ENCODE data around the gene MAPK8IP3. TPM values are rescaled to one million over a fixed set of nuclear protein-coding genes. Genes with fewer than 3 reads are reported as not detected.

MAPK8IP3 gene
- total RNA-seq, 1 donor from 2014 or later = 201 TPM

DNA sequence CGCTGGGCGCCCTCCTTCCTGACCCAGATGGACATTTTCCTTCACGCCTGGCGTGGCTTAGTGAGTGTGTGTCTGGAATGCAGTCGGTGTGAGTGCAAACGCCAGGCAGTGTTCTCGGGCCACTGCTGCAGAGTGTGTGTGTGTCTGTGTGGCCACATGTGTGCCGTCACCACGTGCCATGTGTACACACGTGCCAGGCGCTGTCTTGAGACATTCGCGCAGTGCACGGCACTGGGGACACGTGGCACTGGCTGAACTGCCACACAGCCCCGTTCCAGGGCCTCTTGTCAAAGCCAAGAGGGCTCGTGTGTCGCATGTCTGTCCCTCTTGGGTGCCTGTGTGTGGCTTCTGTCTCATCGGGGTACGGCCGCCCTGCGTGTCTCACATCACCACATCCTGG, 28.8 kb downstream of the MAPK8IP3 start:
- H3K27me3 Mint-ChIP-seq = no peaks in the 10 kb centered on the region
- ChIA-PET CTCF (no interaction called here), POLR2A (no interaction called here)
- no peak overlapping the region for H3K4me3 Mint-ChIP-seq
- H3K4me1 Mint-ChIP-seq = no peaks in the 10 kb centered on the region
- no peak overlapping the region for H3K27ac Mint-ChIP-seq
- H3K36me3 Mint-ChIP-seq (ENCODE audit: low read depth) = peaks cover 30% of the 10 kb centered on the region
- intact Hi-C loops (cut with micrococcal nuclease) = no loop called here
- TF ChIP-seq, protein P1, sequence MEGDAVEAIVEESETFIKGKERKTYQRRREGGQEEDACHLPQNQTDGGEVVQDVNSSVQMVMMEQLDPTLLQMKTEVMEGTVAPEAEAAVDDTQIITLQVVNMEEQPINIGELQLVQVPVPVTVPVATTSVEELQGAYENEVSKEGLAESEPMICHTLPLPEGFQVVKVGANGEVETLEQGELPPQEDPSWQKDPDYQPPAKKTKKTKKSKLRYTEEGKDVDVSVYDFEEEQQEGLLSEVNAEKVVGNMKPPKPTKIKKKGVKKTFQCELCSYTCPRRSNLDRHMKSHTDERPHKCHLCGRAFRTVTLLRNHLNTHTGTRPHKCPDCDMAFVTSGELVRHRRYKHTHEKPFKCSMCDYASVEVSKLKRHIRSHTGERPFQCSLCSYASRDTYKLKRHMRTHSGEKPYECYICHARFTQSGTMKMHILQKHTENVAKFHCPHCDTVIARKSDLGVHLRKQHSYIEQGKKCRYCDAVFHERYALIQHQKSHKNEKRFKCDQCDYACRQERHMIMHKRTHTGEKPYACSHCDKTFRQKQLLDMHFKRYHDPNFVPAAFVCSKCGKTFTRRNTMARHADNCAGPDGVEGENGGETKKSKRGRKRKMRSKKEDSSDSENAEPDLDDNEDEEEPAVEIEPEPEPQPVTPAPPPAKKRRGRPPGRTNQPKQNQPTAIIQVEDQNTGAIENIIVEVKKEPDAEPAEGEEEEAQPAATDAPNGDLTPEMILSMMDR (IDR thresholded peaks at IDR 0.05) = no peak
- no peaks in the 10 kb centered on the region for H3K9me3 Mint-ChIP-seq
- ATAC-seq (ENCODE audit: low read depth) = no peak
- DNase-seq = no peak

DNA sequence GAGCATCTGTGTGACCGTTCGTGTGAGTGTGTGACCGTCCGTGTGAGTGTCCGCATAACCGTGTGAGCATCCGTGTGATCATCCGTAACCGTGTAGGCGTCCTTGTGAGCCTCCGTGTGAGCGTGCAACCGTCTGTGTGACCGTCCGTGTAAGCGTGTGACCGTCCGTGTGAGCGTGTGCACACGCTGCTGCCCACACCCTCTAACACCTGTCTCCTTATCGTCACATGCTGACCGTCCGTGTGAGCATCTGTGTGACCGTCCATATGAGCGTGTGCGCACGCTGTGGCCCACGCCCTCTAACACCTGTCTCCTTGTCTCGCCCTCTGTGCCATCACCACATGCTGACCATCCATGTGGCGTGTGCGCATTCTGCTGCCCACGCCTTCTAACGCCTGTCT, 34.2 kb downstream of the MAPK8IP3 start:
- Mint-ChIP-seq H3K27ac (no peak overlapping the region), H3K9me3 (no peaks in the 10 kb centered on the region), H3K36me3 (ENCODE audit: low read depth) (peaks cover 21% of the 10 kb centered on the region), H3K27me3 (no peaks in the 10 kb centered on the region), H3K4me3 (no peak overlapping the region), H3K4me1 (no peaks in the 10 kb centered on the region)
- ChIA-PET CTCF (no interaction called here), POLR2A (no interaction called here)
- ATAC-seq (ENCODE audit: low read depth) (no peak), DNase-seq (no peak)
- intact Hi-C loops (cut with micrococcal nuclease) = no loop called here
- TF ChIP-seq, protein P1 (IDR thresholded peaks at IDR 0.05) = no peak

DNA sequence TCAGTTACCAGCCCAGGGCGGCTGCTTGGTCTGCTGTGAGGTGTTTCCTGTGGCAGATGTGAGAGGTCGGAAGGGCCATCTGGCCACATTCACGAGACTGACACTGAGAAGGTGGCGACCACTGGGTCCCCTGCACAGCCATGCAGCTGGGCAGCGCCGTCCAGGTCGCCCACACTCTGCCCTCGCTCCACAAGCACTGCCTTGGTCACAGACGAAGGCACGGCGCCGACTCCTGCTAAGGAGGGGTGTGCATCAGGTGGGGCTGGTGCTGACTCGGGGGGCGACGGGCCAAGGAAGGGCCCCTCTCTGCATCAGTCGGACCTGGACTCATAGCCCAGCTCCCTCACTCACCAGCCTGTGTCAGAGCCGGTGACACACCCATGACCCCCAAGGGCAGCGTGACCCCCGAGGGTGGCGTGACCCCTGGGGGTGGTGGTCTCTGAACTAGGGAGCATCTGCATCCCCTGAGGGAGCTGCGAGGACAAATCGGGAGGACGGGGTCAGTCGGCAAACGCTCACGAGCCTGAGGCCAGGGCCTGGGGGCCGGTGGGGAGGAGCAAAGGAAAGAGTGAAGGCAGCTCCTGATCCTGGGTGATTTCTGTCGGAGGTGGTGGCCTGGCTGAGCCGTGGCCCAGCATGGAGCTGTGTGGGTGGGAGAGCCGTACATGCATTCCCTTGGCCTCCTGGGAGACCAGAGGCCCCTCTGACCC, 34.9 kb downstream of the MAPK8IP3 start:
- no peaks in the 10 kb centered on the region for H3K4me1 Mint-ChIP-seq
- H3K36me3 Mint-ChIP-seq (ENCODE audit: low read depth) = peaks cover 27% of the 10 kb centered on the region
- H3K4me3 Mint-ChIP-seq = no peak overlapping the region
- H3K9me3 Mint-ChIP-seq = no peaks in the 10 kb centered on the region
- ATAC-seq (ENCODE audit: low read depth) (no peak), DNase-seq (no peak)
- CTCF ChIA-PET = no interaction called here
- H3K27ac Mint-ChIP-seq = no peak overlapping the region
- no peaks in the 10 kb centered on the region for H3K27me3 Mint-ChIP-seq
- TF ChIP-seq, protein P1 (IDR thresholded peaks at IDR 0.05) = no peak
- POLR2A ChIA-PET = interaction anchor here (0.6 kb wide), 2 partner anchors 23 to 420 kb away, joined by 3 to 11 read pairs; no protein-coding TSS in a partner anchor
- intact Hi-C loops (cut with micrococcal nuclease) = no loop called here

DNA sequence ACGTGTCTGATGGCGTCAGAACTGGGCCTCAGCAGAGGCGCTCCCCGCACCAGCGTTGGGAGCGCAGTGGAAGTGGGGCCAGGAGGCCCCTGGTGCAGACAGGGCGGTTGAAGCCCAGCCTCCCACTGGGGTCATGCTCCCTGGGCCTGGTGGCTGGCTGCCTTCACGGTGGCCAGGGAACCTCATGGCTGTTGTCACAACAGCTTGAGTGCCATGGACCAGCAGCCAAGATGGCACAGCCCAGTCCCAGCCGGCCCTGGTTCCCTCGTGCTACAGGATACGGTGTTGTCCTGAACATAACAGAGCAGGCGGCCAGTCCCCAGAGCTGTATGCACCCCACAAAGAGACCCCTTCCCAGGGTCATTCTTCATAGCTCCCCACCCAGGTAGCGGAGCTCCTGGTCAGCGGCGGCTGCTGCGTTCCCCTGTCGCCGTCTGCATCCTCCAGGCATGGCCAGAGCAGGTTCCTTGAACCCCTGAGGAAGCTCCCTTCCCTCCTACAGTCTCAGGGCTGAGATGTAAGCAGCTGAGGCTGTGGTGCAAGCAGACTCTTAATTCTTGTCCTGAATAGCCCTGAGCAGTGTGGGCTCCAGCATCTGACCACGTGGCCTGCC, 35.7 kb downstream of the MAPK8IP3 start:
- ChIA-PET POLR2A (interaction anchor here (0.6 kb wide), 2 partner anchors 24 to 420 kb away, joined by 3 to 11 read pairs; no protein-coding TSS in a partner anchor), CTCF (no interaction called here)
- no peaks in the 10 kb centered on the region for H3K4me1 Mint-ChIP-seq
- H3K9me3 Mint-ChIP-seq = no peaks in the 10 kb centered on the region
- TF ChIP-seq, protein P1 (IDR thresholded peaks at IDR 0.05) = no peak
- ATAC-seq (ENCODE audit: low read depth) (no peak), DNase-seq (no peak)
- H3K27ac Mint-ChIP-seq = no peak overlapping the region
- peaks cover 30% of the 10 kb centered on the region for H3K36me3 Mint-ChIP-seq (ENCODE audit: low read depth)
- intact Hi-C loops (cut with micrococcal nuclease) = no loop called here
- no peaks in the 10 kb centered on the region for H3K27me3 Mint-ChIP-seq
- H3K4me3 Mint-ChIP-seq = no peak overlapping the region

DNA sequence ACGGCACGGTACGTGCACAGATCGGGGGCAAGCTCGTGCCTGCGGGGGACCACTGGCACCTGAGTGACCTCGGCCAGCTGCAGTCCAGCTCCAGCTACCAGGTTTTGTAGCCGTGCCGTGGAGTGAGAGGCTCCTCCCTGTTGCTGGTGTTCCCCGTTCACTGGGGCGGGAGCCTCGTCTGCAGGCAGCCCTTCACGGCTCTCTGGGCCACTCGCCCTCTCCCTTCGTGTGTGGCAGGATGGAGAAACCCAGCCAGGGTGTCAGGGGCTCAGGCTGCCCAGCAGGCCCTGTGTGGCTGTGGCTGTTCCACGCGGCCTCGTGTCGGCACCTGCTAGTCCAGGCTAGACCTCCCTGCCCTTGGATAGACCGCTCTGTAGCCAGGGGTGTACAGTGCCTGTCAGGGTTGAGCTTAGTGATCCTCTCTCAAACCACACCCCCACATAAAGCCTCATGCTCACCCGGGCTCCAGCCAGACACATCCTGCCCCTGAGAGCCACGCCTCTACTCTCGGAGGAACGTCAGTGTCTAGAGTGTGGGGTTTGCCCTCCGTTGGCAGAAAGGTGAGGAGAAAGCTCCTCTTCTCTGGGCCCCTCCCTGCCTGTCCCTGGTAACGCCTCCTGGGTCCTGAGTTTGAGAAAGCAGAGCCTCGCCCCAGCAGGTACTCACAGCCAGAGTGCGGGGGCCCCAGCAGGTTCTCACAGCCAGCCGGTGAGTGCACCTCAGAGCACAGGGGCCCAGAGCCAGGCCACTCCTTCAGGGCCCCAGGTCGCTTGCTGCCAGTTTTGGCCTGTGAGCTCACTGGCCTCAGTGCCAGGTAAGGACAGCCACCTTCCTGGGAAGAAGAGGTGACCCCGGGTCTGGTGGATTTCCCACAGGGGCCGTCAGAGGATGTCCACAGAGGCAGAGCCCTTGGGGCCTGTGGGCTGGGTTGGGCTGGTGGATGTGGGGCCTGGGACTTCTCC, 37.7 kb downstream of the MAPK8IP3 start:
- no peak overlapping the region for H3K27ac Mint-ChIP-seq
- TF ChIP-seq, protein P1 (IDR thresholded peaks at IDR 0.05) = no peak
- ATAC-seq (ENCODE audit: low read depth) = no peak
- ChIA-PET CTCF (no interaction called here), POLR2A (no interaction called here)
- H3K4me3 Mint-ChIP-seq = no peak overlapping the region
- peaks cover 49% of the 10 kb centered on the region for H3K36me3 Mint-ChIP-seq (ENCODE audit: low read depth)
- DNase-seq = no peak
- no peaks in the 10 kb centered on the region for H3K27me3 Mint-ChIP-seq
- no peaks in the 10 kb centered on the region for H3K4me1 Mint-ChIP-seq
- H3K9me3 Mint-ChIP-seq = no peaks in the 10 kb centered on the region
- intact Hi-C loops (cut with micrococcal nuclease) = no loop called here

All from activated B cell treated with CpG ODN at 0.5 μM for 24 hours (primary cell).